Suprapubic skin (tissue), 4 donors: ENCODE data around the gene NEFH.

ENCODE experiments used
- POLR2A ChIP-seq, 2 donors: fragments of 450-650 bp; IDR thresholded peaks; one replicate each; pipeline ENCODE4 v1.6.1; 2017; ENCODE audit warnings: antibody characterized with exemption in 2 of 2, mild to moderate bottlenecking in 2 of 2, moderate library complexity in 2 of 2
- POLR2AphosphoS5 ChIP-seq, 3 donors: sonication (generic); formaldehyde crosslinking; IDR thresholded peaks; one replicate each; pipeline ENCODE4 v1.6.1; 2017; ENCODE audit warnings: antibody characterized with exemption in 3 of 3
- TF ChIP-seq, protein P1 (sequence below), 2 donors: fragments of 200-600 bp in 1 of 2; fragments of 450-650 bp in 1 of 2; sonication (generic) in 1 of 2; IDR thresholded peaks; one replicate each; pipeline ENCODE4 v1.5.1; 2016 to 2019; ENCODE audit warnings: antibody characterized with exemption in 2 of 2, mild to moderate bottlenecking in 1 of 2, moderate library complexity in 1 of 2

GRCh38 chr22:29434288-29434687 is 45.7 kb upstream of the NEFH start:
- TF ChIP-seq, protein P1, sequence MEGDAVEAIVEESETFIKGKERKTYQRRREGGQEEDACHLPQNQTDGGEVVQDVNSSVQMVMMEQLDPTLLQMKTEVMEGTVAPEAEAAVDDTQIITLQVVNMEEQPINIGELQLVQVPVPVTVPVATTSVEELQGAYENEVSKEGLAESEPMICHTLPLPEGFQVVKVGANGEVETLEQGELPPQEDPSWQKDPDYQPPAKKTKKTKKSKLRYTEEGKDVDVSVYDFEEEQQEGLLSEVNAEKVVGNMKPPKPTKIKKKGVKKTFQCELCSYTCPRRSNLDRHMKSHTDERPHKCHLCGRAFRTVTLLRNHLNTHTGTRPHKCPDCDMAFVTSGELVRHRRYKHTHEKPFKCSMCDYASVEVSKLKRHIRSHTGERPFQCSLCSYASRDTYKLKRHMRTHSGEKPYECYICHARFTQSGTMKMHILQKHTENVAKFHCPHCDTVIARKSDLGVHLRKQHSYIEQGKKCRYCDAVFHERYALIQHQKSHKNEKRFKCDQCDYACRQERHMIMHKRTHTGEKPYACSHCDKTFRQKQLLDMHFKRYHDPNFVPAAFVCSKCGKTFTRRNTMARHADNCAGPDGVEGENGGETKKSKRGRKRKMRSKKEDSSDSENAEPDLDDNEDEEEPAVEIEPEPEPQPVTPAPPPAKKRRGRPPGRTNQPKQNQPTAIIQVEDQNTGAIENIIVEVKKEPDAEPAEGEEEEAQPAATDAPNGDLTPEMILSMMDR (IDR thresholded peaks at IDR 0.05) = no peak
- TF ChIP-seq POLR2AphosphoS5 (IDR thresholded peaks at IDR 0.05) (no peak), POLR2A (IDR thresholded peaks at IDR 0.05) (no peak)
